KMS-11 (cell line): ENCODE results near the gene FBLL1.

Source experiments
- H2AFZ ChIP-seq: fragments of 200-600 bp; sonication (generic); 2 replicates; pipeline ENCODE4 v1.6.1; 2016; ENCODE audit warnings: antibody characterized with exemption, mixed run types, low read depth
- H3K27ac ChIP-seq: fragments of 200-600 bp; sonication (generic); 2 replicates; pipeline ENCODE4 v1.6.1; 2016; ENCODE audit warnings: mild to moderate bottlenecking, mixed run types
- H3K27me3 ChIP-seq: fragments of 200-600 bp; sonication (generic); 2 replicates; pipeline ENCODE4 v1.6.1; 2017; ENCODE audit warnings: mild to moderate bottlenecking, low read depth, mixed run types, moderate library complexity; ENCODE audit not compliant: insufficient read depth
- H3K36me3 ChIP-seq: fragments of 200-600 bp; sonication (generic); 2 replicates; pipeline ENCODE4 v1.6.1; 2017; ENCODE audit warnings: mild to moderate bottlenecking, mixed run types; ENCODE audit not compliant: insufficient read depth
- H3K4me1 ChIP-seq: fragments of 200-600 bp; sonication (generic); 2 replicates; pipeline ENCODE4 v1.6.1; 2016; ENCODE audit warnings: mild to moderate bottlenecking, low read depth, mixed run types; ENCODE audit not compliant: poor library complexity, severe bottlenecking
- H3K4me2 ChIP-seq: fragments of 200-600 bp; sonication (generic); 2 replicates; pipeline ENCODE4 v1.7.0; 2016; ENCODE audit warnings: mild to moderate bottlenecking, mixed run types
- H3K4me3 ChIP-seq: fragments of 200-600 bp; sonication (generic); IDR thresholded peaks from 2 replicates; pipeline ENCODE4 v1.6.1; 2017; ENCODE audit warnings: low read depth, low read length, mixed read lengths; ENCODE audit not compliant: insufficient read depth
- H3K79me2 ChIP-seq: fragments of 200-600 bp; sonication (generic); 2 replicates; pipeline ENCODE4 v1.6.1; 2016; ENCODE audit warnings: low read depth, mixed run types; ENCODE audit not compliant: insufficient read depth
- H3K9ac ChIP-seq: fragments of 200-600 bp; sonication (generic); 2 replicates; pipeline ENCODE4 v1.6.1; 2016; ENCODE audit warnings: mild to moderate bottlenecking, mixed run types
- H4K20me1 ChIP-seq: fragments of 200-600 bp; sonication (generic); 2 replicates; pipeline ENCODE4 v1.6.1; 2016; ENCODE audit warnings: mild to moderate bottlenecking, mixed run types; ENCODE audit not compliant: insufficient read depth
- CTCF ChIP-seq: fragments of 200-600 bp; sonication (generic); conservative IDR thresholded peaks from 2 replicates; pipeline ENCODE4 v1.6.1; 2017; ENCODE audit warnings: low read depth, mild to moderate bottlenecking, antibody characterized with exemption, low read length, moderate library complexity, mixed read lengths

Gene FBLL1

GRCh38 chr5:168557389-168557788 lies 28.3 kb downstream of the FBLL1 start:
- H3K4me3 ChIP-seq: no peak overlapping the region
- H3K9ac ChIP-seq: no peak overlapping the region
- TF ChIP-seq CTCF: no peak
- no peaks in the 10 kb centered on the region for H3K4me1 ChIP-seq
- H3K79me2 ChIP-seq: no peaks in the 10 kb centered on the region
- H2AFZ ChIP-seq: no peak overlapping the region
- no peak overlapping the region for H3K27ac ChIP-seq
- H3K36me3 ChIP-seq: no peaks in the 10 kb centered on the region
- no peaks in the 10 kb centered on the region for H4K20me1 ChIP-seq
- H3K27me3 ChIP-seq: no peaks in the 10 kb centered on the region
- H3K4me2 ChIP-seq: no peak overlapping the region

GRCh38 chr5:168562279-168562678 lies 33.2 kb downstream of the FBLL1 start:
- no peak overlapping the region for H2AFZ ChIP-seq
- H3K79me2 ChIP-seq: no peaks in the 10 kb centered on the region
- TF ChIP-seq CTCF: no peak
- H3K27me3 ChIP-seq: no peaks in the 10 kb centered on the region
- no peaks in the 10 kb centered on the region for H4K20me1 ChIP-seq
- no peak overlapping the region for H3K27ac ChIP-seq
- H3K4me3 ChIP-seq: no peak overlapping the region
- no peaks in the 10 kb centered on the region for H3K36me3 ChIP-seq
- no peaks in the 10 kb centered on the region for H3K4me1 ChIP-seq
- no peak overlapping the region for H3K9ac ChIP-seq
- no peak overlapping the region for H3K4me2 ChIP-seq

GRCh38 chr5:168563959-168564358 lies 34.9 kb downstream of the FBLL1 start:
- Histone ChIP-seq H3K79me2 (no peaks in the 10 kb centered on the region; the same call in 1 of the 2 replicates), H3K36me3 (no peaks in the 10 kb centered on the region), H3K9ac (no peak overlapping the region), H2AFZ (no peak overlapping the region), H3K27me3 (no peaks in the 10 kb centered on the region), H3K27ac (no peak overlapping the region), H3K4me3 (no peak overlapping the region), H3K4me1 (no peaks in the 10 kb centered on the region), H4K20me1 (no peaks in the 10 kb centered on the region), H3K4me2 (no peak overlapping the region)
- TF ChIP-seq CTCF: no peak

GRCh38 chr5:168568738-168569137 lies 39.6 kb downstream of the FBLL1 start:
- no peak overlapping the region for H3K9ac ChIP-seq
- no peak overlapping the region for H3K27ac ChIP-seq
- no peaks in the 10 kb centered on the region for H3K27me3 ChIP-seq
- no peak overlapping the region for H3K4me2 ChIP-seq
- no peak overlapping the region for H3K4me3 ChIP-seq
- TF ChIP-seq CTCF: no peak
- no peak overlapping the region for H2AFZ ChIP-seq
- H3K36me3 ChIP-seq: no peaks in the 10 kb centered on the region
- H3K4me1 ChIP-seq: no peaks in the 10 kb centered on the region
- H3K79me2 ChIP-seq: peaks cover 6% of the 10 kb centered on the region; the same call in 1 of the 2 replicates
- no peaks in the 10 kb centered on the region for H4K20me1 ChIP-seq
